ENCODE data around the gene THY1.
"Not testable (repeated sequence)": the region's sequence is repeated elsewhere in the genome, so short reads cannot be mapped to it uniquely, and the experiment has no call there.

Gene THY1

DNA sequence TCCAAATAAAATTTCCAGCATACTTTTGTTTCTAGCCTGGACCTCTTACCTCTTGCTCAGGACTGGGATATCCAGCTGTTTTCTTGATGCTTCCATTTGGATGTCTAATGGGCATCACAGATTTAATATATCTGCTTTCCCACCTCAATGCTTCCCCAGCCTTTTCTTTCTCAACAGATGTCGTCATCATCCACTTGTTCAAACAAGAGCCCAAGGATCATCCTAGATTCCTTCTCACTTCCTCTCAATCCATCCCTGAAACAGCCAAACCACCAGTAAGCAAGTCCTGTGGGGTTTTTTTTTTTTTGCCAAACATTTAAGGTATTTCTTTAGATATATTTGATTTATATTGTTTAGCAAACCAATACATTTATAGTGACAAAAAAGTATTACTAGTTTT, 12.5 kb downstream of the THY1 start:
- Histone ChIP-seq H3K4me3 (ENCODE audit: low read length) (no peak overlapping the region), H3F3A (ENCODE audit: insufficient read depth, low read length) (no peaks in the 10 kb centered on the region), H3K4me1 (ENCODE audit: low read length) (no peaks in the 10 kb centered on the region), H3K27ac (ENCODE audit: low read length) (no peak overlapping the region), H3K79me2 (ENCODE audit: low read length) (no peaks in the 10 kb centered on the region), H3K36me3 (replicated peaks; ENCODE audit: insufficient read depth, low read length) (no peaks in the 10 kb centered on the region), H4K20me1 (ENCODE audit: insufficient read depth, low read length) (no peaks in the 10 kb centered on the region), H3K9ac (ENCODE audit: low read length) (no peak overlapping the region), H3K9me2 (replicated peaks; ENCODE audit: insufficient read depth, low read length) (no peaks in the 10 kb centered on the region), H3K27me3 (replicated peaks; ENCODE audit: insufficient read depth, low read length) (no peaks in the 10 kb centered on the region), H3K9me3 (replicated peaks; ENCODE audit: insufficient read depth, low read length) (no peaks in the 10 kb centered on the region), H2AFZ (ENCODE audit: low read length) (no peak overlapping the region), H3K4me2 (ENCODE audit: low read depth, low read length) (no peak overlapping the region)
- TF ChIP-seq EZH2 (optimal IDR thresholded peaks at IDR 0.05; ENCODE audit: low read depth, low read length) (no peak), EZH2phosphoT487 (IDR thresholded peaks at IDR 0.05; ENCODE audit: low read length) (no peak)
- TF ChIP-seq, protein P1, sequence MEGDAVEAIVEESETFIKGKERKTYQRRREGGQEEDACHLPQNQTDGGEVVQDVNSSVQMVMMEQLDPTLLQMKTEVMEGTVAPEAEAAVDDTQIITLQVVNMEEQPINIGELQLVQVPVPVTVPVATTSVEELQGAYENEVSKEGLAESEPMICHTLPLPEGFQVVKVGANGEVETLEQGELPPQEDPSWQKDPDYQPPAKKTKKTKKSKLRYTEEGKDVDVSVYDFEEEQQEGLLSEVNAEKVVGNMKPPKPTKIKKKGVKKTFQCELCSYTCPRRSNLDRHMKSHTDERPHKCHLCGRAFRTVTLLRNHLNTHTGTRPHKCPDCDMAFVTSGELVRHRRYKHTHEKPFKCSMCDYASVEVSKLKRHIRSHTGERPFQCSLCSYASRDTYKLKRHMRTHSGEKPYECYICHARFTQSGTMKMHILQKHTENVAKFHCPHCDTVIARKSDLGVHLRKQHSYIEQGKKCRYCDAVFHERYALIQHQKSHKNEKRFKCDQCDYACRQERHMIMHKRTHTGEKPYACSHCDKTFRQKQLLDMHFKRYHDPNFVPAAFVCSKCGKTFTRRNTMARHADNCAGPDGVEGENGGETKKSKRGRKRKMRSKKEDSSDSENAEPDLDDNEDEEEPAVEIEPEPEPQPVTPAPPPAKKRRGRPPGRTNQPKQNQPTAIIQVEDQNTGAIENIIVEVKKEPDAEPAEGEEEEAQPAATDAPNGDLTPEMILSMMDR (IDR thresholded peaks at IDR 0.05; ENCODE audit: low read length), result no peak
- DNase-seq, result no peak

DNA sequence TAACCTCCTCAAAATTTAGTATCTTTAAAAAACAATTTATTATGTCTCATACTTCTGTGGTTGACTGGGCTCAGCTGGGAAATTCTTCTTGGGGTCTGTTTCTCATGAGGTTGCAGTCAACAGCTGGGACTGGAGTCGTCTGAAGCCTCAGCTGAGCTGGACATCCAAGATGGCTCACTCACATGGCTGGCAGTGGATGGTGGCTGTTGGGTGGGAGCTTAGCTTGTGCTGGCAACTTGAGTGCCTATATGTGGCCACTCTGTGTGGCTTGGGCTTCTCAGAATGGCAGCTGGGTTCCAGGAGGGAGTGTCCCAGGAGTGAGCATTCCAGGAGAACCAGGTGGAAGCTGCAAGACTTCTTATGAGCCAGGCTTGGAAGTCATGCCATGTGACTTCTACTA, 13.2 kb downstream of the THY1 start:
- H3K36me3 ChIP-seq (replicated peaks; ENCODE audit: insufficient read depth, low read length), result no peaks in the 10 kb centered on the region
- no peak overlapping the region for H3K27ac ChIP-seq (ENCODE audit: low read length)
- no peak overlapping the region for H2AFZ ChIP-seq (ENCODE audit: low read length)
- H3K79me2 ChIP-seq (ENCODE audit: low read length), result no peaks in the 10 kb centered on the region
- no peak for DNase-seq
- H3K27me3 ChIP-seq (replicated peaks; ENCODE audit: insufficient read depth, low read length), result no peaks in the 10 kb centered on the region
- H3K4me3 ChIP-seq (ENCODE audit: low read length), result no peak overlapping the region
- H3K4me1 ChIP-seq (ENCODE audit: low read length), result no peaks in the 10 kb centered on the region
- no peaks in the 10 kb centered on the region for H4K20me1 ChIP-seq (ENCODE audit: insufficient read depth, low read length)
- H3K9ac ChIP-seq (ENCODE audit: low read length), result no peak overlapping the region
- no peak overlapping the region for H3K4me2 ChIP-seq (ENCODE audit: low read depth, low read length)
- TF ChIP-seq, protein P1 (IDR thresholded peaks at IDR 0.05; ENCODE audit: low read length), result no peak
- TF ChIP-seq EZH2 (optimal IDR thresholded peaks at IDR 0.05; ENCODE audit: low read depth, low read length) (no peak), EZH2phosphoT487 (IDR thresholded peaks at IDR 0.05; ENCODE audit: low read length) (no peak)
- no peaks in the 10 kb centered on the region for H3K9me2 ChIP-seq (replicated peaks; ENCODE audit: insufficient read depth, low read length)
- H3K9me3 ChIP-seq (replicated peaks; ENCODE audit: insufficient read depth, low read length), result no peaks in the 10 kb centered on the region
- H3F3A ChIP-seq (ENCODE audit: insufficient read depth, low read length), result no peaks in the 10 kb centered on the region

DNA sequence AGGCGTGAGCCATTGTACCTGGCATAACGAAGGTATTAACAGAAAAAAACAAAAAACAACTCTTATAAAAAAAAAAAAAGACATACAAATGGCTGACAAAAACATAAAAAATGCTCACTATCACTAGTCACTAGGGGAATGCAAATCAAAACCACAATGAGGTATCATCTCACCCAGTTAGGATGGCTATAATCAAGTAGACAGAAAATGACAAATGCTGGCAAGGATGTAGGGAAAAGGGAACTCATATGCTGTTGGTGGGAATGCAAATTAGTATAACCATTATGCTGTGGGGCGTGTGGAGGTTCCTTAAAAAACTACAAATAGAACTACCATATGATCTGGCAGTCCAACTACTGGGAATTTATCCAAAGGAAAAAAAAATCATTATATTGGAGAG, 17.0 kb downstream of the THY1 start:
- H2AFZ ChIP-seq (ENCODE audit: low read length), result no peak overlapping the region
- H3K36me3 ChIP-seq (replicated peaks; ENCODE audit: insufficient read depth, low read length), result no peaks in the 10 kb centered on the region
- H3K9ac ChIP-seq (ENCODE audit: low read length), result no peak overlapping the region
- TF ChIP-seq EZH2 (optimal IDR thresholded peaks at IDR 0.05; ENCODE audit: low read depth, low read length), result no peak
- TF ChIP-seq EZH2phosphoT487 (IDR thresholded peaks at IDR 0.05; ENCODE audit: low read length), result no peak
- TF ChIP-seq, protein P1 (IDR thresholded peaks at IDR 0.05; ENCODE audit: low read length), result no peak
- H3K4me3 ChIP-seq (ENCODE audit: low read length), result no peak overlapping the region
- H3K9me2 ChIP-seq (replicated peaks; ENCODE audit: insufficient read depth, low read length), result no peaks in the 10 kb centered on the region
- DNase-seq, result no peak
- H3F3A ChIP-seq (ENCODE audit: insufficient read depth, low read length), result no peaks in the 10 kb centered on the region
- H3K27ac ChIP-seq (ENCODE audit: low read length), result no peak overlapping the region
- no peaks in the 10 kb centered on the region for H3K9me3 ChIP-seq (replicated peaks; ENCODE audit: insufficient read depth, low read length)
- no peak overlapping the region for H3K4me2 ChIP-seq (ENCODE audit: low read depth, low read length)
- no peaks in the 10 kb centered on the region for H3K79me2 ChIP-seq (ENCODE audit: low read length)
- no peaks in the 10 kb centered on the region for H3K27me3 ChIP-seq (replicated peaks; ENCODE audit: insufficient read depth, low read length)
- no peaks in the 10 kb centered on the region for H4K20me1 ChIP-seq (ENCODE audit: insufficient read depth, low read length)
- H3K4me1 ChIP-seq (ENCODE audit: low read length), result no peaks in the 10 kb centered on the region

DNA sequence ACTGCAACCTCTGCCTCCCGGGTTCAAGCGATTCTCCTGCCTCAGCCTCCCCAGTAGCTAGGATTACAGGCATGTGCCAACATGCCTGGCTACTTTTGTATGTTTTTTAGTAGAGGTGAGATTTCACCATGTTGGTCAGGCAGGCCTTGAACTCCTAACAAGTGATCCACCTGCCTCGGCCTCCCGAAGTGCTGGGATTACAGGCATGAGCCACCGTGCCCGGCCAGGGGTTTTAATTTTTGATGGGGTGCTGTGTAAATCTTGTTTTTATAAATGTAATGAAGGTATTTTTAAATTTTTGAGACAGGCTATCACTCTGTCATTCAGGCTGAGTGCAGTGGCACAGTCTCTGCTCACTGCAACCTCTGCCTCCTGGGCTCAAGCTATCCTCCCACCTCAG, 17.5 kb downstream of the THY1 start:
- not testable (repeated sequence) for H3K27me3 ChIP-seq (replicated peaks; ENCODE audit: insufficient read depth, low read length); H3K4me3 ChIP-seq (ENCODE audit: low read length); H3K4me2 ChIP-seq (ENCODE audit: low read depth, low read length); H3K79me2 ChIP-seq (ENCODE audit: low read length); DNase-seq; H3K36me3 ChIP-seq (replicated peaks; ENCODE audit: insufficient read depth, low read length); H3K9me3 ChIP-seq (replicated peaks; ENCODE audit: insufficient read depth, low read length); H3K9me2 ChIP-seq (replicated peaks; ENCODE audit: insufficient read depth, low read length); H3F3A ChIP-seq (ENCODE audit: insufficient read depth, low read length); H3K27ac ChIP-seq (ENCODE audit: low read length); H4K20me1 ChIP-seq (ENCODE audit: insufficient read depth, low read length); H3K4me1 ChIP-seq (ENCODE audit: low read length); H2AFZ ChIP-seq (ENCODE audit: low read length); H3K9ac ChIP-seq (ENCODE audit: low read length)

All from MM.1S (cell line).